HepG2 (cell line): ENCODE data around the gene TULP4. TPM values are rescaled to one million over a fixed set of nuclear protein-coding genes. Genes with fewer than 3 reads are reported as not detected.

Experiments used
- ATAC-seq: fragments of 200-7000 bp; cut with Tn5 transposase; 3 replicates; pipeline ENCODE4 v1.9.1; 2020; ENCODE audit warnings: mild to moderate bottlenecking, moderate library complexity
- BruUV-seq: library from RNA; stranded (reverse); fragments of 400-500 nt; replicated peaks from 2 replicates; lab custom pipeline; 2021; lab: Mats Ljungman, UMichigan
- CTCF ChIA-PET: fragments of 300-600 bp; formaldehyde crosslinking; extraction: SDS; loops from one replicate; lab custom pipeline; 2021; ENCODE audit warnings: low total read pairs, inconsistent platforms, low intra/inter-chr PET ratio; lab: Yijun Ruan, JAX
- POLR2A ChIA-PET: fragments of 350-600 bp; sonication (Branson Sonifier 250); formaldehyde crosslinking; loops from one replicate; lab custom pipeline; 2020; ENCODE audit warnings: antibody characterized with exemption, inconsistent platforms; lab: Yijun Ruan, JAX
- DNase-seq: peaks from one replicate; pipeline ENCODE4 v3.0.0-alpha.2; 2015; ENCODE audit warnings: low spot score
- FAIRE-seq: peaks from 3 replicates; lab custom pipeline; 2011; peaks lifted over from hg19 to GRCh38; lab: Jason Lieb, UNC
- H2AFZ ChIP-seq: one replicate; pipeline ENCODE4 v1.6.1; 2011; ENCODE audit warnings: low read length, inconsistent platforms
- H3K27ac ChIP-seq: fragments of 300-600 bp; 3 replicates; pipeline ENCODE4 v1.8.0; 2011; ENCODE audit warnings: mixed run types, mild to moderate bottlenecking, mixed read lengths, low read length, inconsistent platforms; ENCODE audit not compliant: insufficient read depth; ENCODE audit errors: extremely low read length
- H3K27me3 ChIP-seq, 2 experiments: fragments of 200-600 bp in 1 of 2; 2 replicates in 1 of 2; 3 replicates in 1 of 2; pipeline versions ENCODE4 v1.6.0 to v1.8.0; 2011; ENCODE audit warnings: low read length in 2 of 2, mild to moderate bottlenecking in 2 of 2, moderate library complexity in 2 of 2, inconsistent platforms in 1 of 2; ENCODE audit not compliant: insufficient read depth in 2 of 2, control insufficient read depth in 1 of 2
- H3K36me3 ChIP-seq, 2 experiments: fragments of 200-600 bp in 1 of 2; replicated peaks in 1 of 2; 2 replicates in 1 of 2; 3 replicates in 1 of 2; pipeline versions ENCODE4 v1.5.1 to v1.8.0; 2011; ENCODE audit warnings: low read length in 2 of 2, inconsistent platforms in 1 of 2; ENCODE audit not compliant: insufficient read depth in 2 of 2, control insufficient read depth in 1 of 2
- H3K4me1 ChIP-seq: 2 replicates; pipeline ENCODE4 v1.5.1; 2012; ENCODE audit warnings: low read length, inconsistent platforms; ENCODE audit not compliant: insufficient read depth
- H3K4me2 ChIP-seq: 2 replicates; pipeline ENCODE4 v1.6.0; 2011; ENCODE audit warnings: low read depth, low read length, inconsistent platforms
- H3K4me3 ChIP-seq, 3 experiments: fragments of 200-600 bp in 1 of 3; sonication (generic), shearing (Covaris generic) in 1 of 3; replicated peaks in 1 of 3; 2 replicates each; pipeline ENCODE4 v1.5.1; 2011 to 2016; ENCODE audit warnings: low read length in 3 of 3, inconsistent platforms in 2 of 3, low read depth in 2 of 3, mild to moderate bottlenecking in 2 of 3, control low read depth in 1 of 3, mixed read lengths in 1 of 3; ENCODE audit not compliant: insufficient read depth in 1 of 3
- H3K79me2 ChIP-seq: one replicate; pipeline ENCODE4 v1.6.1; 2011; ENCODE audit warnings: low read length, inconsistent platforms; ENCODE audit not compliant: insufficient read depth
- H3K9ac ChIP-seq: 2 replicates; pipeline ENCODE4 v1.6.0; 2011; ENCODE audit warnings: mild to moderate bottlenecking, low read depth, low read length, inconsistent platforms; ENCODE audit not compliant: insufficient read depth
- H3K9me3 ChIP-seq: 2 replicates; pipeline ENCODE4 v1.5.1; 2012; ENCODE audit warnings: mild to moderate bottlenecking, low read length
- H4K20me1 ChIP-seq: 2 replicates; pipeline ENCODE4 v1.6.0; 2011; ENCODE audit warnings: inconsistent platforms, mild to moderate bottlenecking, low read length, moderate library complexity; ENCODE audit not compliant: insufficient read depth
- CEBPB ChIP-seq: IDR thresholded peaks from 2 replicates; pipeline ENCODE4 v1.6.1; 2011; ENCODE audit warnings: low read depth, low read length, improper control_type of control experiment, borderline replicate concordance
- KDM4B ChIP-seq: sonication (generic); formaldehyde crosslinking; IDR thresholded peaks from 2 replicates; pipeline ENCODE4 v1.4.0; 2020; ENCODE audit warnings: missing genetic modification reagents
- TCF7L2 ChIP-seq: IDR thresholded peaks from 2 replicates; pipeline ENCODE4 v1.6.1; 2011; ENCODE audit warnings: mild to moderate bottlenecking, low read depth, low read length, moderate library complexity
- TGIF2 ChIP-seq: IDR thresholded peaks from 2 replicates; pipeline ENCODE4 v1.6.1; 2016; ENCODE audit warnings: control low read depth, missing compliant biosample characterization
- WIZ ChIP-seq: sonication (generic); formaldehyde crosslinking; IDR thresholded peaks from 2 replicates; pipeline ENCODE4 v1.5.1; 2020; ENCODE audit warnings: mild to moderate bottlenecking, missing genetic modification reagents
- ZNF136 ChIP-seq: sonication (generic); formaldehyde crosslinking; IDR thresholded peaks from 2 replicates; pipeline ENCODE4 v1.8.1; 2022; ENCODE audit warnings: low read depth, mild to moderate bottlenecking, moderate library complexity, missing genetic modification reagents
- ZNF562 ChIP-seq: sonication (generic); formaldehyde crosslinking; IDR thresholded peaks from 2 replicates; pipeline ENCODE4 v1.8.0; 2022; ENCODE audit warnings: missing genetic modification reagents, borderline replicate concordance
- ZNF749 ChIP-seq: sonication (generic); formaldehyde crosslinking; IDR thresholded peaks from 2 replicates; pipeline ENCODE4 v1.8.0; 2022; ENCODE audit warnings: mild to moderate bottlenecking, missing genetic modification reagents, moderate library complexity, borderline replicate concordance
- WGBS: methylation state at CpG from one replicate; pipeline ENCODE4 v1.1.6; 2017; ENCODE audit warnings: low lambda C conversion rate; 5-methylcytosine and 5-hydroxymethylcytosine counted together
- in situ Hi-C: cut with HindIII; loops from 2 replicates; pipeline ENCODE4 v1.10.0; 2017; ENCODE audit warnings: low pct_unique_long_range_greater_than_20kb; ENCODE audit not compliant: extremely low pct_ligation_motif_present
- intact Hi-C: fragments of 100-400 bp; cut with micrococcal nuclease; formaldehyde crosslinking; loops from one replicate; pipeline ENCODE4 v1.10.0; 2022; ENCODE audit not compliant: unreplicated experiment
- polyA plus RNA-seq, 8 experiments: library from polyadenylated mRNA; depleted of rRNA in 3 of 8; stranded (reverse) in 7 of 8; unstranded in 1 of 8; fragments of >200 nt; fragmentation: Illumina TruSeq in 4 of 8; extraction: Trizol in 4 of 8; gene quantifications; 2 replicates each; pipeline versions ENCODE4 v1.2.1 to v1.2.3, GENCODE V29; 2011 to 2016; ENCODE audit warnings: low read depth in 4 of 8, missing spikeins in 1 of 8, mixed read lengths in 1 of 8; ENCODE audit not compliant: insufficient read depth in 1 of 8
- total RNA-seq, 5 experiments: library from RNA; depleted of rRNA; stranded (reverse); fragments of >200 nt; fragmentation: Illumina TruSeq; extraction: Trizol; gene quantifications; 2 replicates each; pipeline ENCODE4 v1.2.3, GENCODE V29; 2016; ENCODE audit warnings: low read depth in 1 of 5
- TF ChIP-seq, protein P1 (sequence below): sonication (generic); formaldehyde crosslinking; IDR thresholded peaks from 2 replicates; pipeline ENCODE4 v1.5.0; 2020; ENCODE audit warnings: mild to moderate bottlenecking, missing genetic modification reagents, borderline replicate concordance
- TF ChIP-seq, protein P2 (sequence below): sonication (generic); formaldehyde crosslinking; IDR thresholded peaks from 2 replicates; pipeline ENCODE4 v1.5.1; 2020; ENCODE audit warnings: missing genetic modification reagents, mild to moderate bottlenecking, borderline replicate concordance
- TF ChIP-seq, protein P3 (sequence below): sonication (generic); formaldehyde crosslinking; IDR thresholded peaks from 2 replicates; pipeline ENCODE4 v1.8.0; 2022; ENCODE audit warnings: low read depth, missing genetic modification reagents

The TULP4 gene
- total and polyA plus RNA-seq, 2 of the 13 experiments (the other 11 are each of a cell fraction or from before 2014, with no cell fraction given), result 21.1 to 122 TPM

DNA sequence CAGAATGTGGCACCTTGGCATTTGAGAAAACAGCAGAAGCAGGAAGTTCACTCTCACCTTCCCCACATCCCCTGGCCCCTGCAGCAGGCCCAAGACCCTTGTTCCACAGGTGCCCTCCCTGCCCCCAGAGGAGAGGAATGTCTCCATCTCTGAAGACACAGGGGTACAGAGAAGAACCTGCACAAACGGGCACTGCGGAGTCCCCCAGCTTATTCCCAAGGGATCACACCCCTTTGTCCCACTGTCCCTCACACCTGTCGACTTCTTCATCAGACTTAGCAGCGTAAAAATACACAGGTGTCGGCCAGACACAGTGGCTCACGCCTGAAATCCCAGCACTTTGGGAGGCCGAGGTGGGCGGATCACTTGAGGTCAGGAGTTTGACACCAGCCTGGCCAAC, 204.8 kb downstream of the TULP4 start:
- in situ Hi-C loops, result loop anchor here (25.0 kb wide), 1 partner anchor 305 kb away; no protein-coding TSS in a partner anchor
- Histone ChIP-seq H3K36me3 (no peaks in the 10 kb centered on the region), H4K20me1 (no peaks in the 10 kb centered on the region), H3K27ac (no peak overlapping the region), H3K27me3 (no peaks in the 10 kb centered on the region), H3K79me2 (no peaks in the 10 kb centered on the region), H3K4me3 (no peak overlapping the region), H3K9ac (no peak overlapping the region), H2AFZ (no peak overlapping the region), H3K4me1 (0 out of 2 replicates have a peak, but pooled peaks cover 7% of the 10 kb centered on the region), H3K4me2 (no peak overlapping the region), H3K9me3 (no peaks in the 10 kb centered on the region)
- no peak for FAIRE-seq
- no TSS peak for BruUV-seq
- POLR2A ChIA-PET, result no interaction called here
- TF ChIP-seq ZNF749 (CRISPR knock-in tag), result no peak
- no peak for TF ChIP-seq KDM4B (CRISPR knock-in tag)
- no peak for TF ChIP-seq ZNF562 (CRISPR knock-in tag)
- TF ChIP-seq, protein P1, sequence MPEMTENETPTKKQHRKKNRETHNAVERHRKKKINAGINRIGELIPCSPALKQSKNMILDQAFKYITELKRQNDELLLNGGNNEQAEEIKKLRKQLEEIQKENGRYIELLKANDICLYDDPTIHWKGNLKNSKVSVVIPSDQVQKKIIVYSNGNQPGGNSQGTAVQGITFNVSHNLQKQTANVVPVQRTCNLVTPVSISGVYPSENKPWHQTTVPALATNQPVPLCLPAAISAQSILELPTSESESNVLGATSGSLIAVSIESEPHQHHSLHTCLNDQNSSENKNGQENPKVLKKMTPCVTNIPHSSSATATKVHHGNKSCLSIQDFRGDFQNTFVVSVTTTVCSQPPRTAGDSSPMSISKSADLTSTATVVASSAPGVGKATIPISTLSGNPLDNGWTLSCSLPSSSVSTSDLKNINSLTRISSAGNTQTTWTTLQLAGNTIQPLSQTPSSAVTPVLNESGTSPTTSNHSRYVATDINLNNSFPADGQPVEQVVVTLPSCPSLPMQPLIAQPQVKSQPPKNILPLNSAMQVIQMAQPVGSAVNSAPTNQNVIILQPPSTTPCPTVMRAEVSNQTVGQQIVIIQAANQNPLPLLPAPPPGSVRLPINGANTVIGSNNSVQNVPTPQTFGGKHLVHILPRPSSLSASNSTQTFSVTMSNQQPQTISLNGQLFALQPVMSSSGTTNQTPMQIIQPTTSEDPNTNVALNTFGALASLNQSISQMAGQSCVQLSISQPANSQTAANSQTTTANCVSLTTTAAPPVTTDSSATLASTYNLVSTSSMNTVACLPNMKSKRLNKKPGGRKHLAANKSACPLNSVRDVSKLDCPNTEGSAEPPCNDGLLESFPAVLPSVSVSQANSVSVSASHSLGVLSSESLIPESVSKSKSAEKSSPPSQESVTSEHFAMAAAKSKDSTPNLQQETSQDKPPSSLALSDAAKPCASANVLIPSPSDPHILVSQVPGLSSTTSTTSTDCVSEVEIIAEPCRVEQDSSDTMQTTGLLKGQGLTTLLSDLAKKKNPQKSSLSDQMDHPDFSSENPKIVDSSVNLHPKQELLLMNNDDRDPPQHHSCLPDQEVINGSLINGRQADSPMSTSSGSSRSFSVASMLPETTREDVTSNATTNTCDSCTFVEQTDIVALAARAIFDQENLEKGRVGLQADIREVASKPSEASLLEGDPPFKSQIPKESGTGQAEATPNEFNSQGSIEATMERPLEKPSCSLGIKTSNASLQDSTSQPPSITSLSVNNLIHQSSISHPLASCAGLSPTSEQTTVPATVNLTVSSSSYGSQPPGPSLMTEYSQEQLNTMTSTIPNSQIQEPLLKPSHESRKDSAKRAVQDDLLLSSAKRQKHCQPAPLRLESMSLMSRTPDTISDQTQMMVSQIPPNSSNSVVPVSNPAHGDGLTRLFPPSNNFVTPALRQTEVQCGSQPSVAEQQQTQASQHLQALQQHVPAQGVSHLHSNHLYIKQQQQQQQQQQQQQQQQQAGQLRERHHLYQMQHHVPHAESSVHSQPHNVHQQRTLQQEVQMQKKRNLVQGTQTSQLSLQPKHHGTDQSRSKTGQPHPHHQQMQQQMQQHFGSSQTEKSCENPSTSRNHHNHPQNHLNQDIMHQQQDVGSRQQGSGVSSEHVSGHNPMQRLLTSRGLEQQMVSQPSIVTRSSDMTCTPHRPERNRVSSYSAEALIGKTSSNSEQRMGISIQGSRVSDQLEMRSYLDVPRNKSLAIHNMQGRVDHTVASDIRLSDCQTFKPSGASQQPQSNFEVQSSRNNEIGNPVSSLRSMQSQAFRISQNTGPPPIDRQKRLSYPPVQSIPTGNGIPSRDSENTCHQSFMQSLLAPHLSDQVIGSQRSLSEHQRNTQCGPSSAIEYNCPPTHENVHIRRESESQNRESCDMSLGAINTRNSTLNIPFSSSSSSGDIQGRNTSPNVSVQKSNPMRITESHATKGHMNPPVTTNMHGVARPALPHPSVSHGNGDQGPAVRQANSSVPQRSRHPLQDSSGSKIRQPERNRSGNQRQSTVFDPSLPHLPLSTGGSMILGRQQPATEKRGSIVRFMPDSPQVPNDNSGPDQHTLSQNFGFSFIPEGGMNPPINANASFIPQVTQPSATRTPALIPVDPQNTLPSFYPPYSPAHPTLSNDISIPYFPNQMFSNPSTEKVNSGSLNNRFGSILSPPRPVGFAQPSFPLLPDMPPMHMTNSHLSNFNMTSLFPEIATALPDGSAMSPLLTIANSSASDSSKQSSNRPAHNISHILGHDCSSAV, result no peak
- TF ChIP-seq TGIF2 (CRISPR knock-in tag), result no peak
- TF ChIP-seq, protein P2, sequence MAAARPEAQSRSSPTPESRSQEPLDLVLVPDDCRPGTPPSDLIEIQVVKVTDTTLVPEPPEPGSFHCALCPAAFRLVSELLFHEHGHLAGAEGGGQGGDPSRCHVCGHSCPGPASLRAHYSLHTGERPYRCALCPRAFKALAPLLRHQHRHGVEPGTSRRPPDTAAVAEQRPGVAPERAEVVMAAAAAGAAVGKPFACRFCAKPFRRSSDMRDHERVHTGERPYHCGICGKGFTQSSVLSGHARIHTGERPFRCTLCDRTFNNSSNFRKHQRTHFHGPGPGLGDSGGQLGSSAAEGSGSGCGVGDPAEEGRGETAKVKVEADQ (CRISPR knock-in tag), result no peak
- TF ChIP-seq, protein P3, sequence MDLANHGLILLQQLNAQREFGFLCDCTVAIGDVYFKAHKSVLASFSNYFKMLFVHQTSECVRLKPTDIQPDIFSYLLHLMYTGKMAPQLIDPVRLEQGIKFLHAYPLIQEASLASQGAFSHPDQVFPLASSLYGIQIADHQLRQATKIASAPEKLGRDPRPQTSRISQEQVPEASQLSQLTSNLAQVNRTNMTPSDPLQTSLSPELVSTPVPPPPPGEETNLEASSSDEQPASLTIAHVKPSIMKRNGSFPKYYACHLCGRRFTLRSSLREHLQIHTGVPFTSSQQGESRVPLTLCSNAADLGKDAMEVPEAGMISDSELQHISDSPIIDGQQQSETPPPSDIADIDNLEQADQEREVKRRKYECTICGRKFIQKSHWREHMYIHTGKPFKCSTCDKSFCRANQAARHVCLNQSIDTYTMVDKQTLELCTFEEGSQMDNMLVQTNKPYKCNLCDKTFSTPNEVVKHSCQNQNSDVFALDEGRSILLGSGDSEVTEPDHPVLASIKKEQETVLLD (CRISPR knock-in tag), result no peak
- no peak for TF ChIP-seq TCF7L2
- TF ChIP-seq WIZ, result no peak
- TF ChIP-seq ZNF136 (CRISPR knock-in tag), result no peak
- no peak for TF ChIP-seq CEBPB
- CTCF ChIA-PET, result no interaction called here
- ATAC-seq, result no peak
- WGBS, result 93% methylated on average over 8 of the region's 8 CpGs
- intact Hi-C loops, result loop anchor here (5.0 kb wide), 1 partner anchor 295 kb away; no protein-coding TSS in a partner anchor
- no peak for DNase-seq
